NCI-H2171 treated with DMSO at 0.1 percent for 48 hours (cell line): ENCODE measurements around the gene IL22RA2.
A peak's percentile ranks its signal among the peaks of the same experiment; 100 is the strongest.

Experiments
- DNase-seq: peaks from one replicate; lab custom pipeline; 2025; lab: John Stamatoyannopoulos, UW

IL22RA2 gene

GRCh38 chr6:137197684-137198645, 24.5 kb upstream of the IL22RA2 start:
- no peak for DNase-seq

DNA sequence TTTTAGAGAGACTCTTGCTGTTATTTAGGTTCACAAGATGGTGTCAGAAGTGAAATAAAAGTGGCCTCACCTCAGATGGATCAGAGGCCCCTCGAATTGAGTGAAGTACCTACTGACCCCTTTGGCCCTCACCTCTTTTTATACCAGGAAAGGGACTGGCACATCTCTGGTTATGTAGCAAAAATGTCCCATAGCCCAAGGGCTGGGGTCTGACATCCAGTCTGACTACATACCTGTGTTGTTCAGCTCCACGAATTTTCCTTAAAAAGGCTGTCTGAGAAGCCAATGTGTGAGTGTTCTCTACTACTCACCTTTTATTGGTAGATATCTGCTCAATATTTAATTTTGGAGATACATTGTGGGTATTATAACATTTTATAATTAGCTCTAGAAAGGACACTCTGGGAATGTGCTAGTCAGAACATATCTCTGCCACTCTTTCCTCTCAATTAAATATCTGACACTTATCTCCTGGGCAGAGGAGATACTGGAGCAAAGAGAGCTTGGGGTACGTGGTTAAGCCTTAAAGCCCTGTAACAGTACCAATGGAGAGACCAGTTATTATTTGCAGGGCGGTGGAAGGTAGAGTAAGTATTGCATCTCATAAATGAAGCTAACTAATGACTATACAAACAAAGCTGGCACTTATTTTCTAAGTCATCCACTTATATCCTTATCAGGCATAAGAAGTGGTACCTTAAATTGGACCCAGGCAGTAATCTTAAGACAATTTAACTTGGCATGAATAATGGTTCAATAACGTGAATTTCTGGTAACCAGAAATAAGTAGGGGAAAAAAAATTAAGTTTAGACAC, 20.0 kb upstream of the IL22RA2 start:
- DNase-seq, result no peak

DNA sequence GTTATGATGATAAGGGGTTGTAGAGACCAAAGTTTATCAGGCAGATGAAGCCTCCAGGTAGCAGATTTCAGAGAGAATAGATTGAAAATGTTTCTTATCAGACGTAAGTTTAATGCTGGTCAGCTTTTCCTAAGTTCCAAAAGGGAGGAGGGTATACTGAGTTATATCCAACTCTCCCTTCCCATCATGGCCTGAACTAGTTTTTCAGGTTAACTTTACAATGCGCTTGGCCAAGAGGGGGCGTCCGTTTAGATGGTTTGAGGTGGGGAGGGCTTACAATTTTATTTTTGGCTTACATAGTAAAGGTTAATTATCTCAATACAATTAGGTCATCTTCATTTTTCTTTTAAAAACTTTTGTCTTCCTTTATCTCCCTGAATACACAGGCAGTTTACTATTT, 19.4 kb upstream of the IL22RA2 start:
- DNase-seq, result no peak

DNA sequence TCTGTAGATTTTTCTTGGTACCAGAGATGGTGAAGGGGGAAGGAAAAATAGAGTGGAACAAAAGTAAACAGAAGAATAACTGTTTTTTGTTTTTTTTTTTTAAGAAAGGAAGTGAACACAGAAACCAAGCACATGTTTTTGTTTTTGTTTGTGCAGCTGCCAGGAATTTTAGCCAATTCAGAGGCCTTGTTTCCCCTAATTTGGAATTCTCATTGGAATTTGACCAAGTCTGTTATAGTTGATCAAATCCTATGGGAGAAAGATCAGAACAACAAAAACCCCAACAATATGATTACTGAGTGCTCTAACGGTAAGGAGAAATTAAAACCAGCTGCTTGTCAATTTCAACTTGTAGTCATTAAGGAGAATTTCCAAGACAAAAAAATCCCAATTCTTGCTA, 18.2 kb upstream of the IL22RA2 start:
- DNase-seq, result no peak

- no peak for DNase-seq
These were observed 17.8 kb upstream of the IL22RA2 start for GRCh38 chr6:137191236-137191635.

DNA sequence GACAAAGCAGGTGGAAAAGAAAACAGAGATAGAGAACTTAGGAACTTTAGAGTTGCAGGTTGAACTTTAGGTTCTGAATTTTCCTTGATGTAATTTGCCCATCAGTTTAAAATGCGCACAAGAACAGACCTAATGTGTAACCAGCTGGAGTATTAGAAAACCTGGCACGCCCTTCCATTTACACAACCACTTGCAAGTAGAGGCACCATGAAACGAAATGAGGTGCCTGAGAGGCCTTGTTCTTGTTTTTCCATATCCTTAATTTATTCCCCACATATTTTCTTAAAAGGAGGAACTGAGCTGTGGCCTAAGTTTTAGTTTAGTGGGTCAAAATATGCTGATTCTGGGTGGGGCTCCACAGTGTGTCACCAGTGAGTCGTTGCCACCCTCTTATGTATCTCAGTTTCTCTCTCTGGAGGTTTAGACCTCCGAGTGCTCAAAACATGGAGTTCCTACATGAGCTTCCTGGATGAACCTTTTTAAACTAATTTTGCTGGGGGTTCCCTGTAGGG, 17.2 kb upstream of the IL22RA2 start:
- DNase-seq, result no peak

- DNase-seq, result peak; percentile 15
These were observed 15.4 kb upstream of the IL22RA2 start for GRCh38 chr6:137188855-137189254.

- DNase-seq, result no peak
These were observed 11.8 kb upstream of the IL22RA2 start for GRCh38 chr6:137185290-137185689.

DNA sequence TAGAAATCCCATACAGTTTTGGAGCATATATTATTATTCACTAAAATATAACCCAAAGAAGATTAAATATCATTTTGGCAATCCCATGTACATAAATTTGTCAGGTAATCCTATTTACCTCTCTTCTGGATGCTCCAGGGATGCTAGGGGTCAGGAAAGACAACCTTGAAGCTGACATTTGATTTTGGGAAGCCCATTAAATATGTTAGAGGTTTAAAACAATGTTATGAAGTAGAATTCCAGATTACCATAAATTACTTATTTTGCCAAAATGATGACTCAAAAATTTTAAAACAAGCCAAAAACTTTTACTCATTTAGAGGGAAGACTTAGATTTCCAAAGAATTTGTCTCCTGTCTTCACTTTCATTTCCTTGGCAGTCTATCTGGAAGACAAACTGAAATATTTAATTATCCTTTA, 9.2 kb upstream of the IL22RA2 start:
- no peak for DNase-seq

DNA sequence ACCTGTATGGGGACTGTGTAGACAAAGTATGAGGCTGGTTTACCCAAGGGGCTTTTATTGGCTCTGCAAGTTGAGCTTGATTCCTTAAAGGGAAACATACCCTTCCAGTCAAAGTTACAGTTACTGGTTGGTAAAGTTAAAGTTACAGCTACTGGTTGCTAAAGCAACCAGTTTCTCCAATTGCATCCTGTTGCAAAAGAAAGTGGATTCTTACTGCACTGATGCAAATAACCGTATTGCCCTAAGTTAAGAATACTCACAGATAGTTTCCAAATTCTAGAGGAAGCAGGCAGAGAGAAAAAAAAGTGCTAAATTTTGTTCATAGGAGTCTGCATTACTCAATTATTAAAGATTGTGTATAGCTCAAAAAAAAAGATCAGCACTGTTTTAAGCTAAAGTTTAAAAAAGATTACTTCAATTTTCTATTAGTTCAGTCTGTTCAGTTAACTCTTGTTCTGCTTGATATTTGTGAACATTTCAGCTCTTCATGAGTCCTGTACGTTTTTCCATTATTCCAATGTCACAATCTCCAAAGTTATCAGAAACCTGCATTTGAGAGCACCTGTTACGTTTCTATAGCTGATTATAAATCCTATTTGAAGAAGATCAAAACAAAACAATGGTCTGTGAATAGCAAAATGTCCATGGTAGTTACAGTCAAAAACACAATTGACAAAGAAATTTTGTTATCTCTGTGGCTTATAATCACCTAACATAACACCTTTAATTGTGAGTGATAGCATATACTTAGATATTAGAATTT, 8.6 kb upstream of the IL22RA2 start:
- DNase-seq, result no peak

DNA sequence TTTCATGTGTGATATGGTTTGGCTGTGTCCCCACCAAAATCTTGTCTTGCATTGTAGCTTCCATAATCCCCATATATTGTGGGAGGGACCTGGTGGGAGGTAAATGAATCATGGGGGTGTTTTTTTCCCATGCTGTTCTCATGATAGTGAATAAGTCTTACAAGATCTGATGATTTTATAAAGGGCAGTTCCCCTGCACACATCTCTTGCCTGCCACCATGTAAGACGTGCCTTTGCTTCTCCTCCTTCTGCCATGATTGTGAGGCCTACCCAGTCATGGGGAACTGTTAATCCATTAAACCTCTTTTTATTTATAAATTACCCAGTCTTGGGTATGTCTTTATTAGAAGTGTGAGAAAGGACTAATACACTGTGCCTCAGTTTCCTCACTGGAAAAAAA, 4.2 kb upstream of the IL22RA2 start:
- DNase-seq, result no peak

- DNase-seq, result no peak
These were observed 3.3 kb upstream of the IL22RA2 start for GRCh38 chr6:137176729-137177128.

DNA sequence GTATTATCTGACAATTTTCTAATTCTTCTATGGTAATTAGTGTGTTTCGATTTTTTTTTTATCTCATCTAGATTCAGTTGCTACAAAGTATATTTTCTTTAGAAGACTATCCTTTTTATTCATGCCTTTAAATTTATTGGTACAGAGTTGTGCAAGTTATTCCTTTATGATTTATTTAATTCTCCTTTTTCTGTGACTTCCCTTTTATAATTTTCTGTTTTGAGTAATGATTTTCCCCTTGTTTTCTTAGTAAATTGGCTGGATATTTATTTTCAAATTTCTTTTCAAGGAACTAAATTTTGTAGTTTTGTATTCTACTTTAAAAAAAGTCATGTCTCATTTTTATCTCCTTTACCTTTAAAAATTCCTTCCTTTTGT, 2.4 kb upstream of the IL22RA2 start:
- DNase-seq, result no peak

GRCh38 chr6:137175157-137175867, 1.9 kb upstream of the IL22RA2 start:
- DNase-seq, result no peak

DNA sequence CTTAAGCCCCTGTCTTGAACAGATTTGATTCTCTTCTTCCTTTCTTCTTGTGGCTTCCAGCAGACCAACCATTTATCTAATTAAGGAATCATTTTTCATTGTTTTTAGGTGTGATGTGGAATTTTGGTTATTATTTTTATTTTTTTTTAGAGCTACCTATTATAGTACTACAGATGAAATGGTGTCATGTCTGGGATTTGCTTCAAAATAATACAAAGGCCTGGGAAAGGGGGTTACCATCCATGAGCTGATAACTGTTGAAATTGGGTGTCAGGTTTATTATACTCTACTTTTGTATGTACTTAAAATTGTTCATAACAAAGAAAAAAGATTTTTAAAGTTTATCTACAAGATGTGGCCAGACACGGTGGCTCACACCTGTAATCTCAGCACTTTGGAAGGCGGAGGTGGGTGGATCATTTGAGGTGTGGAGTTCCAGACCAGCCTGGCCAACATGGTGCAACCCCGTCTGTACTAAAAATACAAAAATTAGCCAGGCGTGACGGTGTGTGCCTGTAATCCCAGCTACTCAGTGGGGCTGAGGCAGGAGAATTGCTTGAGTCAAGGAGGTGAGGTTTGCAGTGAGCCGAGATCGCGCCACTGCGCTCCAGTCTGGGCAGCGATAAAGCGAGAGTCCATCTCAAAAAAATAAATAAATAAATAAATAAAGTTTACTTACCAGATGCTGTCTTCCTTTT, 561 bp downstream of the IL22RA2 start:
- DNase-seq, result no peak

GRCh38 chr6:137171824-137172733, 1.4 kb downstream of the IL22RA2 start:
- no peak for DNase-seq

DNA sequence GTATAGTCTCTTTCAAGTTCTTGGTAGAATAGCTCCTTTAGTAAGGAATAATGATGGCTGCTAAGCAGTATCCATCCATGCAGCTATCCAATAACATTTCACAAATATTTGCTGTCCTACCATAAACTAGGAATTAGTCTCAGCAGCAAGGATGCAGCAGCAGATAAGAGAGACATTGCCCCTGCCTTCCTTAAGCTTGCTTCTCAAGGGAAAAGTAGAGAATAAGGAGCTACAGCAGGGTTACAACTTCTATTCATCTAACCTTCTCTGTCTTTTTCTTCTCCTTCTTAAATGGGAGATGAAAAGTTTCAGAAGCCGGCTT, 2.4 kb downstream of the IL22RA2 start:
- no peak for DNase-seq

- no peak for DNase-seq
These were observed 3.0 kb downstream of the IL22RA2 start for GRCh38 chr6:137170266-137171052.
